ENCODE measurements around the gene CHMP1A.
"Not testable (repeated sequence)": the region's sequence is repeated elsewhere in the genome, so short reads cannot be mapped to it uniquely, and the experiment has no call there.

The CHMP1A gene

GRCh38 chr16:89691986-89692569, 34.6 kb upstream of the CHMP1A start:
- no peak for DNase-seq (ENCODE audit: low spot score)

- no peak for DNase-seq (ENCODE audit: low spot score)
Observed at GRCh38 chr16:89691231-89691985, 33.9 kb upstream of the CHMP1A start.

DNA sequence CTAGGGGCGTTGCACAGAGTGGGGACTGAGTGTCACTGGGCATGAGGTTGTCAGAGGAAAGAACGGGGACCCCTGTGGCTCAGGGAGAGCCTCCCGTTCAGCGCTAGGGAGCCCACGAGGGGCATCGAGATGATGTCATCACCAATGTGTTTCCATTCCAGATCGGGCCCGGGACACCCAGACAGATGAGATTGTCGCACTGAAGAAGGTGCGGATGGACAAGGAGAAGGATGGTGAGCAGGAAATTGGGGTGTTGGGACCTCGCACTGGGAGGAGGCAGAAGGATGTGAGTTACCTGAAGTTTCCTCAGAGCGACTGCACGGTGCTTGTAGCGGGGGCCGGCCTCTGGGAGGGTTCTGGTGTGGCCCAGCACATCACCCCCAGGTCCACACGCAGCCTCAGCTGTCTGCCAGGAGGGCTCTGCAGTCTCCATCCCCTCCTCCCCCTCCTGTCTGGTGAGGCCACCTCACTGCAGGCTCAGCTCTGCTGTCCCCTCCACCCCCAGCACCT, 32.9 kb upstream of the CHMP1A start:
- no peak for DNase-seq (ENCODE audit: low spot score)

- DNase-seq (ENCODE audit: low spot score) = not testable (repeated sequence)
Observed at GRCh38 chr16:89689621-89690020, 32.1 kb upstream of the CHMP1A start.

DNA sequence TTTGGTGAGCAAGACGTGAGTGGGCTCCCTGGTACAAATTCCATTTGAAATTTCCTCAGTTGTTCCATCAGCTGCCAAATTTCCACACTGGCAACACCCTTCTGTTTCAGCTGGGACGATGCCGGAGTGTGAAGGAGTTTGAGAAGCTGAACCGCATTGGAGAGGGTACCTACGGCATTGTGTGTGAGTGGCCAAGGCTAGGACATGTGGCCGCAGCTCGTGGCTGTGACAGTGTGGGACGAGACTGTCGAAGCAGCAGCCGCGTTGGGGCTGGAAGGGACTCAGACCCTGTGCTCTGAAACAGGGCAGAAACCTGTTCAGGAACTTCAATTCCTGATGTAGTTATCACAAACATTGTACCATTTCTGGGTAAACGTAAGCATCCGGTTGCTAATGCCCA, 31.6 kb upstream of the CHMP1A start:
- DNase-seq (ENCODE audit: low spot score) = no peak

DNA sequence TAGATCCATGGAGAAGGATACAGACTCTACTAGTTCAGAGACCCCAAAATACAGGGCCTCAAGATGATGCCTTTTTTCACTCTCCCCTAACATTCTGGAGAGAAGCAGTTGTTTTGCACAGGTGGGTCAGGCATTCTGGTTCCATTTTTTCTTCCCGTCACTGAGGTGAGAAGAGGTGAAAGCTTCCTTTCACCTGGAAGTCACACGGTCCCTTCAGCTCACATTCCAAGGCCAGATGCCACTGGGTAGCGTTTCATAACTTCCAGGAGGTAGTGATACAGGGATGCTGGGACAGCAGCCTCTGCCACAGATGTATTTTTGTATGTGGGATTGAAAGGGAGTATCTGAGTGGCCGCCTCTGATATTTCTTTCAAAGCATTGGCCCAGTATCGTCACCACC, 30.9 kb upstream of the CHMP1A start:
- no peak for DNase-seq (ENCODE audit: low spot score)

- DNase-seq (ENCODE audit: low spot score) = no peak
Observed at GRCh38 chr16:89687092-89687940, 29.8 kb upstream of the CHMP1A start.

- peak; percentile 85 for DNase-seq (ENCODE audit: low spot score)
Observed at GRCh38 chr16:89686520-89687091, 29.1 kb upstream of the CHMP1A start, which contains the start of gene CDK10. TSS of gene CDK10 (plus strand) at chr16:89686689. CDS start at chr16:89686711, 22 bp downstream.

- no peak for DNase-seq (ENCODE audit: low spot score)
Observed at GRCh38 chr16:89685916-89686315, 28.4 kb upstream of the CHMP1A start.

DNA sequence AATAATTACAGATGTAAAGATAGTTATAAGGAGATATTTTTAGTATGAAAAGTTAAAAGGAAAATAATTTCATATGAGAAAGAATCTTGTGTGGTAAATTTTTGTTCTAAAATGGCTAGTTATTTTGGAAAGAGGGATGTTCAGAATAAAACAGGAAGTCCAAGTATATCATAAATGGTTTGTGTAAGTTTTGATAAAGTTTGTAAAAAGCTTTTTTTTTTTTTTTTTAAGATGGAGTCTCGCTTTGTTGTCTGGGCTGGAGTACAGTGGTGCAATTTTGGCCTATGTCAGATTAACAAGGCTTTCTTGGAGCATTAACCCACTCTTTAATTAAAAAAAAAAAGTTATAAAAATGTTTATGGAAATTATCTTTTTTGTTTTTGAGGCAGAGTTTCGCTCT, 20.8 kb upstream of the CHMP1A start:
- DNase-seq (ENCODE audit: low spot score) = no peak

DNA sequence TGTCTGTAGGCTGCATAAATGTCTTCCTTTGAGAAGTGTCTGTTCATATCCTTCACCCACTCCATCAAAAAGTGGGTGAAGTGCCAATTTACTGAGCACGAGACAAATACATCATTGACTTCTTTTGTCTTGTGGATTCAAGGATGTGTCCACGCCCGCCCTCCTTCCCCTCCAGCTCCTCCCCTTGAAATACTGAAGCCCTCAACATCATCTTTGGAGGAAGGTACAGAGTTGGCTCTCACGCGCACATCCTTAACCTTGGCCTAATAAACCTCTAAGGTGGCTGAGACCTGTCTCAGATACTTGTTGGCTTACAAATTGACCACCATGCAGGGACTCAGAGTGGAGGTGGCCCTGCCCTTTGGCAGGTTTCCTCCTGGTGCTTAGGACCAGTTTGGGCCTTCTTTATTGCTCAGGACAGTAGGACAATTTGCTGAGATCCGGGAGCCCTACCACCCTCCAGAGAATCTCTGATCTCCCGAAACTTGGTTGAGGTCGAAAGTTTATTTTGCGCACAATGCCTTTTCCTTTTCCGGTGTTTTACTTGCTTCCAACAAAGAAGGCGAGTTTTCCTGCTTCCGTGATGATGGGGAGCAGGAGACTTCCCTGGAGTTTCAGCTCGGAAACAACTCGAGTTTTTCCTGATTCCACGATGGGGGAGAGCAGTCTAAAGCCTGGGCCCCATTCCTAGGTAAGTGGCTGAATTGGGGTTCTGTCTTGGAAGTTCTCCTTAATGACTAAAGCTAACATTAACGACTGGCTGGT, 14.9 kb upstream of the CHMP1A start:
- DNase-seq (ENCODE audit: low spot score) = no peak

GRCh38 chr16:89671565-89671964, 14.1 kb upstream of the CHMP1A start:
- not testable (repeated sequence) for DNase-seq (ENCODE audit: low spot score)

GRCh38 chr16:89670496-89671431, 13.3 kb upstream of the CHMP1A start:
- DNase-seq (ENCODE audit: low spot score) = no peak

DNA sequence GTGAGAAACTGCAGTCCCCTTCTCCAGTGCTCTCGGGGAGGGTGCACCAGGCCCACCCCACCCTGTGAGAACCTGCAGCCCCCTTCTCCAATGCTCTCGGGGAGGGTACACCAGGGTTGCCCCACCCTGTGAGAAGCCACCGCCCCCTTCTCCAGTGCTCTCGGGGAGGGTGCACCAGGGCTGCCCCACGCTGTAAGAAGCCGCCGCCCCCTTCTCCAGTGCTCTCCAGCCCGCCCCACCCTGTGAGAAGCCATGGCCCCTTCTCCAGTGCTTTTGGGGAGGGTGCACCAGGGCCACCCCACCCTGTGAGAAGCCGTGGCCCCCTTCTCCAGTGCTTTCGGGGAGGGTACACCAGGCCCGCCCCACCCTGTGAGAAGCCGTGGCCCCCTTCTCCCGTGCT, 12.2 kb upstream of the CHMP1A start:
- DNase-seq (ENCODE audit: low spot score) = no peak

- no peak for DNase-seq (ENCODE audit: low spot score)
Observed at GRCh38 chr16:89668790-89669158, 11.3 kb upstream of the CHMP1A start.

DNA sequence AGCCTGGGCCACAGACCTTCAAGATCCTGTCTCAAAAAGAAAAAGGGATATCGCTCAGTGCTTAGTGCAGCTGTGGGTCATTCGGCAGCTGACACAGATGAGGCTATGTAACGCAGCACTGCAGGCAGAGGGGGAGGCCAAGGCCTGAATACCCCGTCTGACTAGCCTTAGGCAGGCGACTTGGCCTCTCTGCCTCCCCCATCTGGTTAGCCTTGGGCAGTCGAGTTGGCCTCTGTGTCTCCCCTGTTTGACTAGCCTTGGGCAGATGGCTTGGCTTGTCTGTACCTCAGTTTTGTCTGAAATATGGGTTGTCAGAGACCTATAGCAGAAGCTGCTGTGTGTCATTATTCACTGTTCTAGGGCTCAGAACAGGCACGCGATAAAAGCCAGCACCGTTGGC, 10.1 kb upstream of the CHMP1A start:
- no peak for DNase-seq (ENCODE audit: low spot score)

- peak; percentile 16 for DNase-seq (ENCODE audit: low spot score)
Observed at GRCh38 chr16:89667000-89667399, 9.5 kb upstream of the CHMP1A start.

DNA sequence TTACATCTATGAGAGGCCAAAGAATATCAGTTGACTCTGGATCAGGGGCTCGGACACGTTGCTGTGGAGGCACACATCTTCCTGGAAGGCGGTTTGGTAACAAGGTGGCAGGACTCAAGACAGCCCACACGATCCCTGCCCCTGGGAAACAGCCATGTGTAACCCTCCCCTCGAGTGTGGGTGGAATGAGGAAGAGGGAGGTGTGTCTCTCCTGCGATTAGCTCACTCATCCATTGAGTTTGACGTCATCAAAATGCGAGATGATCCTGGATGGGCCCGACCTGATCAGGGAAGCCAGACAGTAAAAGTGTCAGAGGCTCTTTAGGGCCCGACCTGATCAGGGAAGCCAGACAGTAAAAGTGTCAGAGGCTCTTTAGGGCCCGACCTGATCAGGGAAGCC, 6.7 kb upstream of the CHMP1A start:
- not testable (repeated sequence) for DNase-seq (ENCODE audit: low spot score)

- no peak for DNase-seq (ENCODE audit: low spot score)
Observed at GRCh38 chr16:89661215-89661614, 3.7 kb upstream of the CHMP1A start.

- DNase-seq (ENCODE audit: low spot score) = no peak
Observed at GRCh38 chr16:89660146-89660545, 2.6 kb upstream of the CHMP1A start.
